SJSA1 (cell line): Measurements from ENCODE around the gene EZR. TPM values are rescaled to one million over a fixed set of nuclear protein-coding genes. Genes with fewer than 3 reads are reported as not detected.

ENCODE experiments used
- DNase-seq, 2 experiments: peaks; one replicate each; pipeline ENCODE4 v3.0.0-alpha.2; 2015 to 2020; ENCODE audit warnings: low spot score in 2 of 2, low read depth in 1 of 2
- H3K27ac ChIP-seq: fragments of 250-450 bp; sonication (Bioruptor Pico); 2 replicates; pipeline ENCODE4 v1.5.1; 2020; ENCODE audit warnings: mild to moderate bottlenecking, moderate library complexity
- H3K27me3 ChIP-seq: fragments of 250-450 bp; sonication (Bioruptor Pico); replicated peaks from 2 replicates; pipeline ENCODE4 v1.5.1; 2020; ENCODE audit warnings: mild to moderate bottlenecking, moderate library complexity
- H3K36me3 ChIP-seq: fragments of 250-450 bp; sonication (Bioruptor Pico); 2 replicates; pipeline ENCODE4 v1.5.1; 2020; ENCODE audit warnings: mild to moderate bottlenecking
- H3K4me1 ChIP-seq: fragments of 250-450 bp; sonication (Bioruptor Pico); replicated peaks from 2 replicates; pipeline ENCODE4 v1.6.1; 2021; ENCODE audit warnings: mild to moderate bottlenecking
- H3K4me3 ChIP-seq: fragments of 250-450 bp; sonication (Bioruptor Pico); 2 replicates; pipeline ENCODE4 v1.5.1; 2020; ENCODE audit warnings: mild to moderate bottlenecking
- H3K9me3 ChIP-seq: fragments of 250-450 bp; sonication (Bioruptor Pico); replicated peaks from 2 replicates; pipeline ENCODE4 v1.5.1; 2020; ENCODE audit warnings: mild to moderate bottlenecking
- total RNA-seq: library from RNA; depleted of rRNA; stranded (reverse); fragments of >200 nt; shearing (Covaris generic); gene quantifications from 2 replicates; pipeline ENCODE4 v1.2.3, GENCODE V29; 2014; rRNA removed

EZR gene
- total RNA-seq: 202 and 246 TPM in 2 replicates

- Histone ChIP-seq H3K36me3 (peaks cover 42% of the 10 kb centered on the region), H3K9me3 (no peaks in the 10 kb centered on the region), H3K4me3 (peak within 1 kb of the TSS; percentile 92), H3K4me1 (peaks cover 38% of the 10 kb centered on the region), H3K27me3 (no peaks in the 10 kb centered on the region), H3K27ac (peak within 1 kb of the TSS; percentile 90)
- peak; percentile 78 to 84 for DNase-seq
Measured at GRCh38 chr6:158819213-158819976, at the start of gene EZR. TSS of gene EZR (minus strand) at chr6:158819368. CDS start at chr6:158818093, 1,275 bp downstream.

GRCh38 chr6:158868122-158868480 lies 48.9 kb upstream of the EZR start:
- H3K9me3 ChIP-seq: no peaks in the 10 kb centered on the region; the same call in 1 of the 2 replicates
- H3K27me3 ChIP-seq: no peaks in the 10 kb centered on the region
- no peak for DNase-seq
- no peak overlapping the region for H3K4me3 ChIP-seq
- peaks cover 42% of the 10 kb centered on the region for H3K4me1 ChIP-seq
- H3K27ac ChIP-seq: peak overlapping the region; percentile 98; the same call in 1 of the 2 replicates
- no peaks in the 10 kb centered on the region for H3K36me3 ChIP-seq

DNA sequence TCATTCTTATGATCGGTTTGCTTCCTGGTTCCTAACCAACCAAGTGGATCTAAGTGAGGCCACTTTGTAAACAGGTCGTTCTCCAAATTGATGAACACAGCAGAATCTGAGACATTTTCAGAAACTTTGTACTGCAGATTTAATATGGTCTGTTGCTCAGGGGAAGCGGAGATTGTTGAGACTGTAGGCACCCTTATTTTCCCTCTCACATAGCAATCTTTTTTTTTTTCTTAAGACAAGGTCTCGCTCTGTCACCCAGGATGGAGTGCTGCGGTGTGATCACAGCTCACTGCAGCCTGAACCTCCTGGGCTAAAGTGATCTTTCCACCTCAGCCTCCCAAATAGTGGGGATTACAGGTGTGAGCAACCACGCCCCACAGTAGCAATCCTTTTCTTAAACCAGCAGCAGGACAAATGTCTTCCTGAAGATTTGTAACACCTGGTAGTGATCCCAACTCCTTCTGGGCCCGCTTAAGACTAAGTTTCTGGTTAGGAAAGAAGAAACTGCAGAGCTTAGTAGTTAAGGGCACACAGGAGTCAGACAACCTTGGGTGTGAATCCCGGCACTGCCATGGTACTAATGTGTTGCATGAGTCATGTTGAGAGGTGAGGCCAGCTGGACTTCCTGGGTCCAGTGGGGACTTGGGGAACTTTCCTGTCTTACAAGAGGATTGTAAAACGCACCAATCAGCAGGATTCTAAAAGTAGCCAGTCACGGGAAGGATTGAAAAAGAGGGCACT lies 48.4 kb upstream of the EZR start:
- H3K27me3 ChIP-seq: no peaks in the 10 kb centered on the region
- H3K27ac ChIP-seq: no peak overlapping the region
- peaks cover 44% of the 10 kb centered on the region for H3K4me1 ChIP-seq
- DNase-seq: no peak
- no peak overlapping the region for H3K4me3 ChIP-seq
- no peaks in the 10 kb centered on the region; the same call in 1 of the 2 replicates for H3K9me3 ChIP-seq
- H3K36me3 ChIP-seq: no peaks in the 10 kb centered on the region

DNA sequence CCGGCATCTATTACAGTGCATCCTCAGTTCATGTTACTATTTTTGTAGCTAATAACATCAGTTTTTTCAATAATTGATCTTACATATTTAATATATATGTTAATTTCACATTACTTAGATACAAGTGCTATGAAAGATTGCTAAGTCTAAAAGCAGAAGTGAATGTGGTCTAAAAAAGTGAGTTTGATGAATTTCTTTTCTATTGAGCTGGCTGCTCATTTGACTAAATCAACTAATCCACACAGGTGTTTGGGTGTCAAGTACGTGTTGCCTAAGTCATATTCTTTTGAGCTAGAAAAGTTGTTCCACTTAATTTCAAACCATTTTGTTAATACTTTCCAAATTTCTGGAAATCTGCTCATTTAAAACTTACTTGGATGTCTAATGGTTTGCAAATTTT lies 46.6 kb upstream of the EZR start:
- Histone ChIP-seq H3K27ac (no peak overlapping the region), H3K4me3 (no peak overlapping the region), H3K9me3 (no peaks in the 10 kb centered on the region; the same call in 1 of the 2 replicates), H3K27me3 (no peaks in the 10 kb centered on the region), H3K4me1 (peaks cover 44% of the 10 kb centered on the region), H3K36me3 (no peaks in the 10 kb centered on the region)
- no peak for DNase-seq

GRCh38 chr6:158863646-158864045 lies 44.5 kb upstream of the EZR start:
- H3K9me3 ChIP-seq: no peaks in the 10 kb centered on the region; the same call in 1 of the 2 replicates
- no peaks in the 10 kb centered on the region for H3K36me3 ChIP-seq
- no peak overlapping the region for H3K4me3 ChIP-seq
- DNase-seq: peak; percentile 57 to 75
- peaks cover 30% of the 10 kb centered on the region for H3K4me1 ChIP-seq
- peak overlapping the region; percentile 65 for H3K27ac ChIP-seq
- no peaks in the 10 kb centered on the region for H3K27me3 ChIP-seq

DNA sequence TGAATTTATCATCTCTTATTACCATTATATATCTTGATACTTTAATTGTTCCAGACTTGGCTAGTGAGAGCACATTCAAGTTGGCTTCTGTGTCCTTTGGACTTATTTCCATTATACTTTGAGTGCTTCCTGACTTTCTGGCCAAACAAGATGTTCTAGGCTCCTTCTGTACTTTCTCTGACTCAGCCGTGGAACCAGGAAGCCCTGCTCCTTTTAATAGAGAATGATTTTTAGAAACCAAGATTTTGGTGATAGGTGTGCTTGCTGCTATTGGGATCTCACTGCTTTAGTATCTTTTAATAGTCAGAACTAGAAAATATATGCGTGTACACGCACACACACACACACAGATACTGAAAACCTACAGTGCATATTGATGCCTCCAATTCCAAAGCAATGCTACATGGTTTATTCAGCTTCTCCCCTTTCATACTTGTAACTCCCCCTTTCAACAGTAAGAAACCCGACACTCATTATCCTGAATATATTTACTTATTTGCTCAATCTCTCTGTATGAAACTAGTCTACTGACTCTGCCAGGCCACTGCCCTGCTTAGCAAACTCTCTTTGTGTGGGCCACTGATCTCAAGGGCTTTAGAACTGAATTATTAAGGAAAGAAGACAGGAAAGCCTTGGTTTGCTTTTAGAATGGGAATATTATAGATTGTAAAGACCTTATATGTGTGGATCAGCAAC lies 42.7 kb upstream of the EZR start:
- H3K36me3 ChIP-seq: no peaks in the 10 kb centered on the region

DNA sequence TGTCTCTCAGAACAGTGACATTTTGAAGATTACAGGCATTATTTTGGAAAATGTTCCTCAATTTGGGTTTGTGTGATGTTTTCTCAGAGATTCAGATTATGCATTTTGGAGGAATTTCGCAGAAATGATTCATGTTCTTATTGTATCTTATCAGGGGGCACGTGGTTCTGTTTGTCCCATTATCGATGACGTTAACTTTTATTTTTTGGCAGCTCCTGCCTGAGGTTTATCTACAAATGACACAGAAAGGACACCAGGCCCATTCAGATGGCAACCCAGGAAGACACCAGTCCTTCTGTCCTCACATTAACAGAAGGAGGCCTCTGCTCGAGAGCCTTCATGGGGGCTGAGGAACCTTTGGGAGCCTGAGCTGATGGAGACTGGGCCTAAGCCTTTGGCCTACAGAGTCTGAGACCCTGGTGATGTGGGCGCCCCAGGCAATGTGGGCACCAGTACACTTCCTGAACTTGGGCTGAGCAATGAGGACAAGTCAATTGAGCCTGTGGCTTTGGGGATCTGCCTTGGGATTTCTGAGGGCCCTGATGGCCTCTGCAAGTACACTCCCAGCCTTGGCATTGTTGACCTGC lies 41.2 kb upstream of the EZR start:
- DNase-seq: no peak
- Histone ChIP-seq H3K9me3 (no peaks in the 10 kb centered on the region), H3K4me3 (no peak overlapping the region), H3K27me3 (no peaks in the 10 kb centered on the region), H3K4me1 (peaks cover 42% of the 10 kb centered on the region), H3K27ac (no peak overlapping the region), H3K36me3 (no peaks in the 10 kb centered on the region)

More for the DNA sequence above, 42.7 kb upstream of the EZR start:
- H3K27me3 ChIP-seq: no peaks in the 10 kb centered on the region
- no peaks in the 10 kb centered on the region for H3K9me3 ChIP-seq
- H3K4me3 ChIP-seq: no peak overlapping the region
- no peak for DNase-seq
- no peak overlapping the region for H3K27ac ChIP-seq
- H3K4me1 ChIP-seq: peaks cover 42% of the 10 kb centered on the region

DNA sequence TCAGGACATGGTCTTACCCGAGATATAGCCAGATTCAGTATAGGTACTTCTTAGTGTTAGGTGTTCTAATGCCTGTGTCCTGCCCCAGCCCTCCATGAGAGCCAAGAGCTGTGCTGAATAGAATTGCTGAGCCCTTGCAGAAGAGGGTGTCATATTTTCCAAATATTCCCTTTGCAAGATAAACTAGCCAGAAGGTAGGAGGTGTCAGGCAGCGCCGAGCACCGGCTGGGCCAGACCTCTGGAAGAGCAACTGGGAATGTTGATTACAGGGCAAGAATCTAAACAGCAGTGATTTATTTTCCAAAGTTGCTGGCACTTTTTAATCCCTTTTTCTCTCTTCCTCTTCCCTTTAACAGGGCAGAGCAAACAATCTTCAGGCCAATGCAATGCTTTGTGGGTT lies 37.1 kb upstream of the EZR start:
- no peak overlapping the region for H3K27ac ChIP-seq
- no peaks in the 10 kb centered on the region for H3K27me3 ChIP-seq
- H3K4me1 ChIP-seq: peaks cover 55% of the 10 kb centered on the region
- no peak overlapping the region for H3K4me3 ChIP-seq
- no peaks in the 10 kb centered on the region for H3K36me3 ChIP-seq
- no peaks in the 10 kb centered on the region for H3K9me3 ChIP-seq
- no peak for DNase-seq

DNA sequence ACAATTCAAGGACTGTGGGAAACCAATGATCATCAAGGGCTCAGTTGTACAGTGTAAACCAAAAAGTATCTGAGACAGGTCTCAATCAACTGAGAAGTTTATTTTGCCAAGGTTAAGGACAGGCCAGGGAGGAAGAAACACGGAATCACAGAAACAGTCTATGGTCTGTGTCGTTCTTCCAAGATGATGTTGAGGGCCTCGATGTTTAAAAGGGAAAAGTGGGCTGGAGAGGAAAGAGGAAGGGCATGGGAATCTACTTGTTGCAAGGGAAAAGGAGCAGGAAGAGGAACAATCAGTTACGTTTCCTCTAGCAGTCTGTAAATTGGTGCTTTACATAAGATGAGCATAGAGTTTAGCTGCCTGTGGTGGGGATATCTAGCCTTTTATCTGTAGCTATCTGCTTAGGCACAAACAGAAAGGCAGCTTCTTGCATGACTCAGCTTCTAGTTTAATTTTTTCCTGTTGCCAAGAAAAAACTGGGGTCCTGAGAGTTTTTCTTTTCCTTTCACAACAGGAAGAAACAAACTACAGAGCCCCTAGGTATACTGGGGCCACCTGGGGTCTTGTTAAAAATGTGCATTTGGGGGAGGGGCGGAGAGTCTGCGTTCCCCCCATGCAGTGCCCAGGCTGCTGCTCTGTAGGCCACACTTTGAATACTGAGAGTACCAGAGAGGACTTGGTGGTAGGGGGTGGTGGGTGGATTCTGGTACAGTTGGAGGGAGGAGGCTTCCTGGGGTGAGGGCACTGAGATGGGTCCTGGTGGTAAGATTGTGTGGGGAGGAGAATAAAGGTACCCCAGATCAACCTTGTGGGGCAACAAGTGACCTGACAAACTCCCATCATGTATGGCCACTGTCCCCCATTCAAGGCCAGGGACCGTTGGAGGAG lies 35.3 kb upstream of the EZR start:
- H3K27me3 ChIP-seq: no peaks in the 10 kb centered on the region
- peaks cover 73% of the 10 kb centered on the region for H3K4me1 ChIP-seq
- H3K36me3 ChIP-seq: no peaks in the 10 kb centered on the region
- no peak overlapping the region for H3K4me3 ChIP-seq
- peak overlapping the region; percentile 89 for H3K27ac ChIP-seq
- no peaks in the 10 kb centered on the region for H3K9me3 ChIP-seq
- peak in 1 of 2 experiments; percentile 75 for DNase-seq

DNA sequence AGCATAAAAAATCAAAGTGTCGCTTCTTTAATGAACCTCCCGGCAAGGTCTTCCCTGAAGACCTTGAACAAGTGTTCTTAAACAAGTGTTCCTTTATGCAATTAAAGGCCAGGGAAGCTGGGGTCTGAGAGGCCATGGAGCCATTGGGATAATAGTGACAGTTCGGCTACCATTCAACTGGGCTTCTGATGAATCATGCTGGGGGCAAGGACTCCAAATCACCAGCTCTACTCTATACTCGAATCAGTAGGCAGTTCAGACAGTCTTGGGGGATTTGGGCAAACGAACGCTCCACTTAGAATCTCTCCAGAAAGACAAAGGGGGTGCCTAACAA lies 34.7 kb upstream of the EZR start:
- Histone ChIP-seq H3K27me3 (no peaks in the 10 kb centered on the region), H3K27ac (peak overlapping the region; percentile 89), H3K4me1 (peaks cover 77% of the 10 kb centered on the region), H3K4me3 (no peak overlapping the region), H3K36me3 (no peaks in the 10 kb centered on the region), H3K9me3 (no peaks in the 10 kb centered on the region)
- DNase-seq: no peak

- no peaks in the 10 kb centered on the region for H3K9me3 ChIP-seq
- H3K4me1 ChIP-seq: peaks cover 73% of the 10 kb centered on the region
- no peak overlapping the region for H3K4me3 ChIP-seq
- H3K36me3 ChIP-seq: no peaks in the 10 kb centered on the region
- H3K27ac ChIP-seq: peak overlapping the region; percentile 89
- no peaks in the 10 kb centered on the region for H3K27me3 ChIP-seq
- peak; percentile 97 to 98 for DNase-seq
Measured at GRCh38 chr6:158853072-158853879, 34.1 kb upstream of the EZR start.

- no peaks in the 10 kb centered on the region for H3K9me3 ChIP-seq
- no peaks in the 10 kb centered on the region for H3K36me3 ChIP-seq
- DNase-seq: no peak
- H3K27ac ChIP-seq: peak overlapping the region; percentile 89
- H3K4me3 ChIP-seq: no peak overlapping the region
- peaks cover 65% of the 10 kb centered on the region for H3K4me1 ChIP-seq
- H3K27me3 ChIP-seq: no peaks in the 10 kb centered on the region
Measured at GRCh38 chr6:158852312-158853071, 33.3 kb upstream of the EZR start.
